Activated CD8-positive, alpha-beta memory T cell treated with anti-CD3 and anti-CD28 coated beads, Interleukin-2, amount 50 U/mL, for 1 hour (primary cell): ENCODE measurements around the gene SENP7.
"Not testable (repeated sequence)": the region's sequence is repeated elsewhere in the genome, so short reads cannot be mapped to it uniquely, and the experiment has no call there.

ENCODE experiments used
- DNase-seq: peaks from one replicate; pipeline ENCODE4 v3.0.0-alpha.2; 2020; ENCODE audit errors: extremely low read depth

The SENP7 gene

GRCh38 chr3:101521211-101521701, 8.2 kb upstream of the SENP7 start:
- peak; percentile 13 for DNase-seq

GRCh38 chr3:101519685-101520365, 6.8 kb upstream of the SENP7 start:
- DNase-seq: no peak

- DNase-seq: peak; percentile 12
Measured at GRCh38 chr3:101518421-101518871, 5.4 kb upstream of the SENP7 start.

GRCh38 chr3:101513419-101513986, 491 bp upstream of the SENP7 start:
- DNase-seq: no peak

- DNase-seq: no peak
Measured at GRCh38 chr3:101512396-101512645, 691 bp downstream of the SENP7 start.

GRCh38 chr3:101509811-101510210, 3.2 kb downstream of the SENP7 start:
- DNase-seq: no peak

- no peak for DNase-seq
Measured at GRCh38 chr3:101509281-101509680, 3.7 kb downstream of the SENP7 start.

GRCh38 chr3:101501783-101502182, 11.2 kb downstream of the SENP7 start:
- DNase-seq: no peak

GRCh38 chr3:101500208-101500607, 12.8 kb downstream of the SENP7 start:
- no peak for DNase-seq

GRCh38 chr3:101497803-101498202, 15.2 kb downstream of the SENP7 start:
- DNase-seq: no peak

GRCh38 chr3:101495552-101495951, 17.5 kb downstream of the SENP7 start:
- no peak for DNase-seq

- no peak for DNase-seq
Measured at GRCh38 chr3:101484805-101485620, 28.0 kb downstream of the SENP7 start.

GRCh38 chr3:101478980-101479379, 34.0 kb downstream of the SENP7 start:
- DNase-seq: no peak

- not testable (repeated sequence) for DNase-seq
Measured at GRCh38 chr3:101474841-101475552, 38.0 kb downstream of the SENP7 start.

- DNase-seq: not testable (repeated sequence)
Measured at GRCh38 chr3:101468676-101469075, 44.3 kb downstream of the SENP7 start.

GRCh38 chr3:101467310-101467663, 45.7 kb downstream of the SENP7 start:
- DNase-seq: not testable (repeated sequence)

- peak; percentile 14 for DNase-seq
Measured at GRCh38 chr3:101466465-101467309, 46.3 kb downstream of the SENP7 start.

GRCh38 chr3:101464235-101464634, 48.8 kb downstream of the SENP7 start:
- DNase-seq: no peak

GRCh38 chr3:101461451-101461850, 51.6 kb downstream of the SENP7 start:
- DNase-seq: no peak

GRCh38 chr3:101458387-101458786, 54.6 kb downstream of the SENP7 start:
- DNase-seq: no peak

- no peak for DNase-seq
Measured at GRCh38 chr3:101454629-101455028, 58.4 kb downstream of the SENP7 start.
